ENCODE measurements around the gene LMNTD2.

DNA sequence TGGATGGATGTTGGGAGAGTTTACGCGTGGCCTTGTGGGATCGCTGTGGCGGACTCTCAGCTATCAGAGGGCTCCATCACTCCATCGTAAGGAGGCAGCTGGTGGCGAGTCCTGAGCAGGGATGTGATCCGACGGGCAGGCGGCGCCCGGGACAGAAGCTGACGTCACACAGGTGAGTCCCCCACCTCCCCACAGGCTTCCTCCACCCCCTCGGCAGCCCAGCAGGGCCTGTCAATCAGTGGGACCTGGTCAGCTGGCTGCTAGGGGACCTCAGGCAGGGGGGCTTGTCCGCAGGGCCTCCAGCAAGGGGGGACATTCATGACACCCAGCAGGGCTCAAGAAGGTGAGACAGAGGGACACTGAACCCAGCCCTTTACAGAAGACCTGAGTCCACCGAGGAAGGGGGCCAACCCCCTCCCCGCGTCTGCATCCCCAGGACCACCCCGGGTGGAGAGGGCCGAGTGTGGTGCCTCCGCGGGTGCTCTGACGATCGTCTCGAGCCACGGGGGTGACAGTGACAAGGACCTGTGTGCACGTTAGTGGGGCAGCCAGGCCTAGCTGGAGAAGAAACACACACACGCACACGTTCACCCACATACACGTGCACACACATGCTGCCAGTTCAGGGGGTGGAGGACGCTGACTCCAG, 32.2 kb downstream of the LMNTD2 start:
- TF ChIP-seq, protein P1, sequence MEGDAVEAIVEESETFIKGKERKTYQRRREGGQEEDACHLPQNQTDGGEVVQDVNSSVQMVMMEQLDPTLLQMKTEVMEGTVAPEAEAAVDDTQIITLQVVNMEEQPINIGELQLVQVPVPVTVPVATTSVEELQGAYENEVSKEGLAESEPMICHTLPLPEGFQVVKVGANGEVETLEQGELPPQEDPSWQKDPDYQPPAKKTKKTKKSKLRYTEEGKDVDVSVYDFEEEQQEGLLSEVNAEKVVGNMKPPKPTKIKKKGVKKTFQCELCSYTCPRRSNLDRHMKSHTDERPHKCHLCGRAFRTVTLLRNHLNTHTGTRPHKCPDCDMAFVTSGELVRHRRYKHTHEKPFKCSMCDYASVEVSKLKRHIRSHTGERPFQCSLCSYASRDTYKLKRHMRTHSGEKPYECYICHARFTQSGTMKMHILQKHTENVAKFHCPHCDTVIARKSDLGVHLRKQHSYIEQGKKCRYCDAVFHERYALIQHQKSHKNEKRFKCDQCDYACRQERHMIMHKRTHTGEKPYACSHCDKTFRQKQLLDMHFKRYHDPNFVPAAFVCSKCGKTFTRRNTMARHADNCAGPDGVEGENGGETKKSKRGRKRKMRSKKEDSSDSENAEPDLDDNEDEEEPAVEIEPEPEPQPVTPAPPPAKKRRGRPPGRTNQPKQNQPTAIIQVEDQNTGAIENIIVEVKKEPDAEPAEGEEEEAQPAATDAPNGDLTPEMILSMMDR (IDR thresholded peaks at IDR 0.05) = no peak
- TF ChIP-seq POLR2AphosphoS5 (IDR thresholded peaks at IDR 0.05) = no peak
